CD4-positive, alpha-beta T cell (primary cell): Measurements from ENCODE around the gene ZNF512. TPM values are rescaled to one million over a fixed set of nuclear protein-coding genes. Genes with fewer than 3 reads are reported as not detected.

Source experiments
- ATAC-seq: fragments of 200-7000 bp; cut with Tn5 transposase; one replicate; pipeline ENCODE4 v1.10.0; 2022; ENCODE audit warnings: mild to moderate bottlenecking; ENCODE audit not compliant: poor library complexity
- CTCF ChIA-PET: fragments of 350-600 bp; sonication (Branson Sonifier 250); formaldehyde crosslinking; loops from one replicate; lab custom pipeline; 2021; ENCODE audit warnings: antibody characterized with exemption, inconsistent platforms; lab: Charles Lee
- POLR2A ChIA-PET: fragments of 350-600 bp; sonication (Branson Sonifier 250); formaldehyde crosslinking; loops from one replicate; lab custom pipeline; 2021; ENCODE audit warnings: antibody characterized with exemption, inconsistent platforms; lab: Charles Lee
- DNase-seq, 14 experiments: peaks; one replicate each; pipeline ENCODE4 v3.0.0-alpha.2; 2013 to 2020; ENCODE audit warnings: mixed read lengths in 2 of 14
- H3K27ac ChIP-seq, 2 donors: one replicate each; pipeline versions ENCODE4 v1.5.1 to v1.7.0; 2013; ENCODE audit warnings: low read length in 2 of 2, low read depth in 1 of 2, mild to moderate bottlenecking in 1 of 2
- H3K27me3 ChIP-seq, 2 experiments: 1 replicate in 1 of 2; 2 replicates in 1 of 2; pipeline versions ENCODE4 v1.6.1 to v1.7.0; 2013; ENCODE audit warnings: low read length in 2 of 2, control low read depth in 1 of 2, mild to moderate bottlenecking in 1 of 2, moderate library complexity in 1 of 2; ENCODE audit not compliant: insufficient read depth in 2 of 2, control insufficient read depth in 1 of 2
- H3K36me3 ChIP-seq: one replicate; pipeline ENCODE4 v1.6.1; 2013; ENCODE audit warnings: low read length, control low read depth; ENCODE audit not compliant: insufficient read depth
- H3K4me1 ChIP-seq: one replicate; pipeline ENCODE4 v1.6.1; 2013; ENCODE audit warnings: low read length, control low read depth; ENCODE audit not compliant: insufficient read depth
- H3K4me3 ChIP-seq: one replicate; pipeline ENCODE4 v1.5.1; 2013; ENCODE audit warnings: mild to moderate bottlenecking, low read length, moderate library complexity
- H3K9me3 ChIP-seq, 2 experiments: 1 replicate in 1 of 2; 2 replicates in 1 of 2; pipeline versions ENCODE4 v1.6.1 to v1.7.0; 2013; ENCODE audit warnings: low read length in 2 of 2, mild to moderate bottlenecking in 2 of 2, control low read depth in 1 of 2, moderate library complexity in 1 of 2; ENCODE audit not compliant: control insufficient read depth in 1 of 2, insufficient read depth in 1 of 2
- H3K27ac Mint-ChIP-seq: one replicate; pipeline ENCODE4 v1.8.0; 2020; ENCODE audit warnings: mixed read lengths
- H3K27me3 Mint-ChIP-seq: one replicate; pipeline ENCODE4 v1.8.0; 2021; ENCODE audit warnings: mixed read lengths
- H3K36me3 Mint-ChIP-seq: one replicate; pipeline ENCODE4 v1.8.0; 2021; ENCODE audit warnings: low read depth, mixed read lengths
- H3K4me1 Mint-ChIP-seq: one replicate; pipeline ENCODE4 v1.8.0; 2021; ENCODE audit warnings: low read depth, mixed read lengths
- H3K4me3 Mint-ChIP-seq: one replicate; pipeline ENCODE4 v1.8.0; 2020; ENCODE audit warnings: mild to moderate bottlenecking, mixed read lengths
- H3K9me3 Mint-ChIP-seq: one replicate; pipeline ENCODE4 v1.8.0; 2020; ENCODE audit warnings: mixed read lengths
- intact Hi-C, 2 experiments: fragments of 100-400 bp; cut with DNase I in 1 of 2; cut with micrococcal nuclease in 1 of 2; formaldehyde crosslinking; loops; one replicate each; pipeline versions ENCODE4 v1.15.1 to v1.9.0; 2023 to 2025; cut with DNase I, micrococcal nuclease
- total RNA-seq, 174 experiments: library from RNA in 2 of 174; stranded (reverse) in 2 of 174; gene quantifications; one replicate each; pipeline ENCODE4 v1.2.3 and lab custom pipeline; 2021 to 2026
- TF ChIP-seq, protein P1 (sequence below): fragments of 200-600 bp; IDR thresholded peaks from one replicate; pipeline ENCODE4 v1.8.0; 2022; ENCODE audit warnings: antibody characterized with exemption, mild to moderate bottlenecking

Gene ZNF512
- total RNA-seq, 2 experiments from 2014 or later = 13.6 to 14.1 TPM

DNA sequence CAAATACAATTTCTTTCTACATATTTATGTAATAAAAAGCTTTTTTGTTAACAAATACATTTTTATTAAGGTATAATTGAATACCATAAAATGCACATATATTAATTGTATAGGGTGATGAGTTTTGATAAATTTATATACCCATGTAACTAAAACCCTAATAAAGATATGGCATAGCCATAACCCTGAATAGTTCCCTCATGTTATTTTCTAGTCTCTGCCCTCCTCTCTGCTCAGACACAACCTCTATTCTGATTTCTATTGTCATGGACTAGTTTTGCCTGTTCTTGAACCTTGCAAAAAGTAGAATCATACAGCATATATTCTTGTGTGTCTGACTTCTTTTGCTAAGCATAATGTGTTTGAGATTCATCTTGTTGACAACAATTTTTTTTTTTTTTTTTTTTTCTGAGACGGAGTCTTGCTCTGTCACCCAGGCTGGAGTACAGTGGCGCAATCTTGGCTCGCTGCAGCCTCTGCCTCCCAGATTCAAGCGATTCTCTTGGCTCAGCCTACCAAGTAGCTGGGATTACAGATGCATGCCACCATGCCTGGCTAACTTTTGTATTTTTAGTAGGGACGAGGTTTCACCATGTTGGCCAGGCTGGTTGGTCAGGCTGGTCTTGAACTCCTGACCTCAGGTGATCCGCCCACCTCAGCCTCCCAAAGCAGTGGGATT is 38.6 kb upstream of the ZNF512 start:
- Histone ChIP-seq H3K27me3 (no peaks in the 10 kb centered on the region), H3K27ac (no peak overlapping the region), H3K4me1 (no peaks in the 10 kb centered on the region), H3K36me3 (no peaks in the 10 kb centered on the region), H3K4me3 (no peak overlapping the region), H3K9me3 (no peaks in the 10 kb centered on the region)
- CTCF ChIA-PET = no interaction called here
- DNase-seq (no peak), ATAC-seq (no peak)
- no peak overlapping the region for H3K27ac Mint-ChIP-seq
- H3K27me3 Mint-ChIP-seq = no peaks in the 10 kb centered on the region
- intact Hi-C loops = no loop called here
- H3K36me3 Mint-ChIP-seq = no peaks in the 10 kb centered on the region
- POLR2A ChIA-PET = no interaction called here
- no peak overlapping the region for H3K4me3 Mint-ChIP-seq
- no peaks in the 10 kb centered on the region for H3K9me3 Mint-ChIP-seq
- TF ChIP-seq, protein P1, sequence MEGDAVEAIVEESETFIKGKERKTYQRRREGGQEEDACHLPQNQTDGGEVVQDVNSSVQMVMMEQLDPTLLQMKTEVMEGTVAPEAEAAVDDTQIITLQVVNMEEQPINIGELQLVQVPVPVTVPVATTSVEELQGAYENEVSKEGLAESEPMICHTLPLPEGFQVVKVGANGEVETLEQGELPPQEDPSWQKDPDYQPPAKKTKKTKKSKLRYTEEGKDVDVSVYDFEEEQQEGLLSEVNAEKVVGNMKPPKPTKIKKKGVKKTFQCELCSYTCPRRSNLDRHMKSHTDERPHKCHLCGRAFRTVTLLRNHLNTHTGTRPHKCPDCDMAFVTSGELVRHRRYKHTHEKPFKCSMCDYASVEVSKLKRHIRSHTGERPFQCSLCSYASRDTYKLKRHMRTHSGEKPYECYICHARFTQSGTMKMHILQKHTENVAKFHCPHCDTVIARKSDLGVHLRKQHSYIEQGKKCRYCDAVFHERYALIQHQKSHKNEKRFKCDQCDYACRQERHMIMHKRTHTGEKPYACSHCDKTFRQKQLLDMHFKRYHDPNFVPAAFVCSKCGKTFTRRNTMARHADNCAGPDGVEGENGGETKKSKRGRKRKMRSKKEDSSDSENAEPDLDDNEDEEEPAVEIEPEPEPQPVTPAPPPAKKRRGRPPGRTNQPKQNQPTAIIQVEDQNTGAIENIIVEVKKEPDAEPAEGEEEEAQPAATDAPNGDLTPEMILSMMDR = no peak
- H3K4me1 Mint-ChIP-seq = no peaks in the 10 kb centered on the region

DNA sequence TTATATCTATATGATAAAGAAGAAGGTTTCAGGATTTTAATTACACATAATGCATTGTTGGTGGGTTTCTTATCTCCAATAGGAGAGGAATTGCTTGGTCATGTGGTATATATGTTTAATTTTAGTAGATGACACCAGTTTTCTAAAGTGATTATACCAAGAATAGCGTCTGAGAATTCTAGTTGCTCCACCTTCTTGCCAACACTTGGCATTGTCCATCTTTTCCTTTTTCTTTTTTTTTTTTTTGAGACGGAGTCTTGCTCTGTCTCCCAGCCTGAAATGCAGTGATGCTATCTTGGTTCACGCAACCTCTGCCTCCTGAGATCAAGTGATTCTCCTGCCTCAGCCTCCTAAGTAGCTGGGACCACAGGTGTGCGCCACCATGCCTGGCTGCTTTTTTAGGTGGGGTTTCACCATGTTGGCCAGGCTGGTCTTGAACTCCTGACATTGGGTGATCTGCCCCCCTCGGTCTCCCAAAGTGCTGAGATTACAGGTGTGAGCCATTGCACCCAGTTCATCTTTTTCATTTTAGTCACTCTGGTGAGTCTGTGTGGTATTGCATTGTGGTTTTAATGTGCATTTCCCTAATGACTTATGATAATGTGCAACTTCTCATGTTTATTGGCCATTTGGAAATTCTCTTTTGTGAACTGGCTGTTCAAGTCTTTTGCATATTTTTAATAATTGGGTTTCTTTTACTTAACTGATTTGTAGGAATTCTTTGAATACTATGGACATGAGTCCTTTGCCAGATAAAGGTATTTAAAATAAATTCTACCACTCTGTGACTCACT is 37.3 kb upstream of the ZNF512 start:
- Mint-ChIP-seq H3K27me3 (no peaks in the 10 kb centered on the region), H3K27ac (no peak overlapping the region), H3K36me3 (no peaks in the 10 kb centered on the region), H3K4me1 (no peaks in the 10 kb centered on the region), H3K9me3 (no peaks in the 10 kb centered on the region), H3K4me3 (no peak overlapping the region)
- no peaks in the 10 kb centered on the region for H3K27me3 ChIP-seq
- no peak overlapping the region for H3K27ac ChIP-seq
- H3K36me3 ChIP-seq = no peaks in the 10 kb centered on the region
- H3K4me1 ChIP-seq = no peaks in the 10 kb centered on the region
- ATAC-seq (no peak), DNase-seq (no peak)
- H3K9me3 ChIP-seq = no peaks in the 10 kb centered on the region
- no peak overlapping the region for H3K4me3 ChIP-seq
- TF ChIP-seq, protein P1 = no peak
- intact Hi-C loops = no loop called here
- POLR2A ChIA-PET = no interaction called here
- CTCF ChIA-PET = no interaction called here

DNA sequence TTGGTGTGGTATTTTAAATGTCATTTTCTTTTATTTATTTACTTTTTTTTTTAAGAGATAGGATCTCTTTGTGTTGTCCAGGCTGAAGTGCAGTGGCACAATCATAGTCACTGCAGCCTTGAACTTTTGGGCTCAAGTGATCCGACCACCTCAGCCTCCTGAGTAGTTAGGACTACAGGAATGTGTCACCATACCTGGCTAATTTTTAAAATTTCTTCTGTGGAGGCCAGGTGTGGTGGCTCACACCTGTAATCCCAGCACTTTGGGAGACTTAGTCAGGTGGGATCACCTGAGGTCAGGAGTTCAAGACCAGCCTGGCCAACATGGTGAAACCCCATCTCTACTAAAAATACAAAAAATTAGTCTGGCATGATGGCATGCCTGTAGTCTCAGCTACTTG is 33.5 kb upstream of the ZNF512 start:
- H3K4me3 ChIP-seq = no peak overlapping the region
- no peaks in the 10 kb centered on the region for H3K4me1 Mint-ChIP-seq
- no peaks in the 10 kb centered on the region for H3K36me3 Mint-ChIP-seq
- H3K36me3 ChIP-seq = no peaks in the 10 kb centered on the region
- H3K27ac ChIP-seq = no peak overlapping the region
- no peak overlapping the region for H3K27ac Mint-ChIP-seq
- H3K4me3 Mint-ChIP-seq = no peak overlapping the region
- peaks cover 13% of the 10 kb centered on the region for H3K27me3 Mint-ChIP-seq
- no peaks in the 10 kb centered on the region for H3K9me3 ChIP-seq
- H3K4me1 ChIP-seq = no peaks in the 10 kb centered on the region
- POLR2A ChIA-PET = no interaction called here
- TF ChIP-seq, protein P1 = no peak
- DNase-seq (no peak), ATAC-seq (no peak)
- intact Hi-C loops = no loop called here
- CTCF ChIA-PET = no interaction called here
- no peaks in the 10 kb centered on the region for H3K9me3 Mint-ChIP-seq
- no peaks in the 10 kb centered on the region for H3K27me3 ChIP-seq
